OCI-LY7 (cell line): ENCODE data around the gene RRAS. TPM values are rescaled to one million over a fixed set of nuclear protein-coding genes. Genes with fewer than 3 reads are reported as not detected.

Source experiments
- BruUV-seq: library from RNA; stranded (reverse); fragments of 400-500 nt; replicated peaks from 2 replicates; lab custom pipeline; 2021; lab: Mats Ljungman, UMichigan
- CTCF ChIA-PET: fragments of 300-600 bp; sonication (Branson Sonifier 250); formaldehyde crosslinking; loops from one replicate; lab custom pipeline; 2022; ENCODE audit warnings: antibody characterized with exemption; ENCODE audit not compliant: unreplicated experiment; lab: Charles Lee
- POLR2A ChIA-PET: fragments of 300-600 bp; sonication (Branson Sonifier 250); formaldehyde crosslinking; loops from one replicate; lab custom pipeline; 2022; ENCODE audit warnings: antibody characterized with exemption; lab: Charles Lee
- DNase-seq: peaks from one replicate; pipeline ENCODE4 v3.0.0-alpha.2; 2015; ENCODE audit warnings: low spot score
- H2AFZ ChIP-seq: fragments of 200-600 bp; sonication (generic), shearing (Covaris generic); 2 replicates; pipeline ENCODE4 v1.6.1; 2014; ENCODE audit warnings: mild to moderate bottlenecking, antibody characterized with exemption, low read length, moderate library complexity
- H3K27ac ChIP-seq: fragments of 200-600 bp; sonication (generic); 2 replicates; pipeline ENCODE4 v1.5.1; 2014; ENCODE audit warnings: mixed run types, low read depth, mild to moderate bottlenecking, moderate library complexity, low read length, inconsistent platforms; ENCODE audit not compliant: poor library complexity, severe bottlenecking
- H3K36me3 ChIP-seq: fragments of 200-600 bp; sonication (generic); 2 replicates; pipeline ENCODE4 v1.6.1; 2014; ENCODE audit warnings: mild to moderate bottlenecking, antibody characterized with exemption, low read length, moderate library complexity, mixed read lengths; ENCODE audit not compliant: insufficient read depth
- H3K4me1 ChIP-seq: fragments of 200-600 bp; sonication (generic); 2 replicates; pipeline ENCODE4 v1.5.1; 2014; ENCODE audit warnings: mild to moderate bottlenecking, low read length; ENCODE audit not compliant: insufficient read depth, poor library complexity, severe bottlenecking
- H3K4me2 ChIP-seq: fragments of 200-600 bp; sonication (generic); 2 replicates; pipeline ENCODE4 v1.6.1; 2014; ENCODE audit warnings: mild to moderate bottlenecking, low read length
- H3K4me3 ChIP-seq: fragments of 200-600 bp; sonication (generic); 2 replicates; pipeline ENCODE4 v1.5.1; 2014; ENCODE audit warnings: mild to moderate bottlenecking, low read depth, low read length; ENCODE audit not compliant: poor library complexity, severe bottlenecking
- H3K79me2 ChIP-seq: fragments of 200-600 bp; sonication (generic); 2 replicates; pipeline ENCODE4 v1.6.1; 2016; ENCODE audit warnings: low read depth, mild to moderate bottlenecking, low read length, moderate library complexity, mixed read lengths; ENCODE audit not compliant: insufficient read depth
- H3K9me2 ChIP-seq: fragments of 200-600 bp; sonication (generic); 2 replicates; pipeline ENCODE4 v1.6.1; 2016; ENCODE audit warnings: mild to moderate bottlenecking, low read length, mixed read lengths; ENCODE audit not compliant: insufficient read depth
- H3K9me3 ChIP-seq: fragments of 200-600 bp; sonication (generic); 2 replicates; pipeline ENCODE4 v1.6.1; 2014; ENCODE audit warnings: mild to moderate bottlenecking, mixed run types, low read length, mixed read lengths
- H4K20me1 ChIP-seq: fragments of 200-600 bp; sonication (generic); 2 replicates; pipeline ENCODE4 v1.6.1; 2014; ENCODE audit warnings: mild to moderate bottlenecking, antibody characterized with exemption, low read length, moderate library complexity, mixed read lengths; ENCODE audit not compliant: insufficient read depth
- EZH2phosphoT487 ChIP-seq: fragments of 200-600 bp; sonication (generic); IDR thresholded peaks from 2 replicates; pipeline ENCODE4 v1.6.1; 2018; ENCODE audit warnings: low read depth, borderline replicate concordance, mild to moderate bottlenecking, mixed run types, antibody characterized with exemption, low read length, moderate library complexity, mixed read lengths
- intact Hi-C: fragments of 100-400 bp; cut with micrococcal nuclease; formaldehyde crosslinking; loops from one replicate; pipeline ENCODE4 v1.10.0; 2022; ENCODE audit not compliant: unreplicated experiment
- total RNA-seq, 2 experiments: library from RNA; depleted of rRNA in 1 of 2; stranded (reverse); fragments of >200 nt in 1 of 2; shearing (Covaris generic) in 1 of 2; gene quantifications; 2 replicates each; pipeline ENCODE4 v1.2.3, GENCODE V29; 2014 to 2022
- TF ChIP-seq, protein P1 (sequence below): fragments of 200-600 bp; sonication (generic); conservative IDR thresholded peaks from 2 replicates; pipeline ENCODE4 v1.5.1; 2014; ENCODE audit warnings: mild to moderate bottlenecking, antibody characterized with exemption, low read length, moderate library complexity, mixed read lengths

Gene RRAS
- total RNA-seq, 2 experiments from 2014 or later: 4.7 to 5.5 TPM

DNA sequence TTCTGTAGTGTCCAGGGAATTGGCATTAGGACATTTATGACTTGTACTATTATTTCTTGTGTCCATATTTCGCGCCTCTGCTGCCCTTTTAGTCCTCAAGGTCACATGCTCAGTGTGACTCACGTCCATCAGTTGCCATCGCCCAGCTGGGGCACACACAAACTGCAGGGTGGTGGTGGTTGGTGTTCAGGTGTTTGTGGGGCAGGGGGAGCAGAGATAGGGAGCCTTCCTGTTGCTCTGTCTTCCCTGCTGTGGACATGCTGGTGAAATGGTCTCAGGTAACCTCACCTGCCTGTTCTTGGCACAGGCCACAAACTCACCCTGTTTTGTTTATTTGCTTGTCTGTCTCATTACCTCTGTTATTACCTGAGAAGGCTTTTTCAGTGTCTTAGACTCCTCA, 26.6 kb downstream of the RRAS start:
- H3K4me2 ChIP-seq: no peak overlapping the region
- H3K9me3 ChIP-seq: no peaks in the 10 kb centered on the region
- peaks cover 90% of the 10 kb centered on the region for H3K36me3 ChIP-seq
- no peak for DNase-seq
- H3K4me3 ChIP-seq: no peak overlapping the region
- no peak overlapping the region for H3K27ac ChIP-seq
- H4K20me1 ChIP-seq: no peaks in the 10 kb centered on the region
- CTCF ChIA-PET: no interaction called here
- intact Hi-C loops: no loop called here
- no peak overlapping the region for H2AFZ ChIP-seq
- H3K9me2 ChIP-seq: no peaks in the 10 kb centered on the region
- no peaks in the 10 kb centered on the region for H3K4me1 ChIP-seq
- no peak for TF ChIP-seq EZH2phosphoT487
- TF ChIP-seq, protein P1, sequence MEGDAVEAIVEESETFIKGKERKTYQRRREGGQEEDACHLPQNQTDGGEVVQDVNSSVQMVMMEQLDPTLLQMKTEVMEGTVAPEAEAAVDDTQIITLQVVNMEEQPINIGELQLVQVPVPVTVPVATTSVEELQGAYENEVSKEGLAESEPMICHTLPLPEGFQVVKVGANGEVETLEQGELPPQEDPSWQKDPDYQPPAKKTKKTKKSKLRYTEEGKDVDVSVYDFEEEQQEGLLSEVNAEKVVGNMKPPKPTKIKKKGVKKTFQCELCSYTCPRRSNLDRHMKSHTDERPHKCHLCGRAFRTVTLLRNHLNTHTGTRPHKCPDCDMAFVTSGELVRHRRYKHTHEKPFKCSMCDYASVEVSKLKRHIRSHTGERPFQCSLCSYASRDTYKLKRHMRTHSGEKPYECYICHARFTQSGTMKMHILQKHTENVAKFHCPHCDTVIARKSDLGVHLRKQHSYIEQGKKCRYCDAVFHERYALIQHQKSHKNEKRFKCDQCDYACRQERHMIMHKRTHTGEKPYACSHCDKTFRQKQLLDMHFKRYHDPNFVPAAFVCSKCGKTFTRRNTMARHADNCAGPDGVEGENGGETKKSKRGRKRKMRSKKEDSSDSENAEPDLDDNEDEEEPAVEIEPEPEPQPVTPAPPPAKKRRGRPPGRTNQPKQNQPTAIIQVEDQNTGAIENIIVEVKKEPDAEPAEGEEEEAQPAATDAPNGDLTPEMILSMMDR: no peak
- H3K79me2 ChIP-seq: no peaks in the 10 kb centered on the region
- POLR2A ChIA-PET: no interaction called here
- no TSS peak for BruUV-seq

DNA sequence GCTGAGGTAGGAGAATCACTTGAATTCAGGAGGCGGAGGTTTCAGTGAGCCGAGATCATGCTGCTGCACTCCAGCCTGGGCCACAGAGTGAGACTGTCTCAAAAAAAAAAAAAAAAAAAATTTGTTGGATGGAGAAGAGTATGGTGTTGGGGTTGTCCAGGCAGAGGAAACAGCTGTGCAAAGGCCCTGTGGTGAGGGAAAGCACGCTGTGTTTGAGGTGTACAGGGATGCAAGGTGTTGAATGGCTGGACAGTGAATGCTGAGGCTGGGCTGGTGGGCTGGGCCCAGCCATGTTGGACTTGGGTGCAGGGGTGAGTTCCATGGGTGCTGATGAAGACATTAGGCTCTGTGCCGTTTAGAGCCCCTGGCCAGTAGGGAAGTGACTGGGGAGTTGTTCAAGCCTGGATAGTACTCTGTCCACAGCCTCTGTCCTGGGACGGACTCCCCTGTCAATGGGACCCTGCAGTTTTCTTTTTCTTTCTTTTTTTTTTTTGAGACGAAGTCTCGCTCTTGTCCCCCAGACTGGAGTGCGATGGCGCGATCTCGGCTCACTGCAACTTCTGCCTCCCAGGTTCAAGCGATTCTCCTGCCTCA, 30.3 kb downstream of the RRAS start:
- CTCF ChIA-PET: no interaction called here
- Histone ChIP-seq H3K36me3 (peaks cover 90% of the 10 kb centered on the region), H3K9me2 (no peaks in the 10 kb centered on the region), H2AFZ (no peak overlapping the region), H3K4me1 (no peaks in the 10 kb centered on the region), H3K4me2 (no peak overlapping the region), H3K79me2 (0 out of 2 replicates have a peak, but pooled peaks cover 8% of the 10 kb centered on the region), H3K27ac (no peak overlapping the region), H3K9me3 (no peaks in the 10 kb centered on the region), H4K20me1 (no peaks in the 10 kb centered on the region), H3K4me3 (no peak overlapping the region)
- BruUV-seq: no TSS peak
- intact Hi-C loops: no loop called here
- TF ChIP-seq EZH2phosphoT487: no peak
- TF ChIP-seq, protein P1: no peak
- POLR2A ChIA-PET: no interaction called here
- no peak for DNase-seq

DNA sequence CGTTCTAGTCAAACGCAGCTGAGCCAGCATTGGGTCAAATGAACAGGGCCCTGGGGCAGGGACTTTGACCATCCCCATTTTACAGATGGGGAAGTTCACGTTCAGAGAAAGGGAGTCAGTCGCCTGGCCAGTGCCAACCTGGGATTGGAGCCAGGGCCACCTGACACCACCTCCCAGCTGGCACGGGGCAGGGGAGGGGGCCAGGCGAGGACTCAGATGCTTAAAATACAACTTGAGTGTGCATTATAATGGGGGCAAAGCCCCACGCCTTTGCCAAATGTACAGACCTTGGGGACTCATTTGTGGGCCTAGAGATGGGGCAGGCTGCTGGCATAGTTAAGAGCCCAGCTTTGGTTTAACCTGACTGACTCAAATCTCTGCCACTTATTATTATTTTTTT, 34.3 kb downstream of the RRAS start:
- CTCF ChIA-PET: no interaction called here
- H2AFZ ChIP-seq: no peak overlapping the region
- no peak overlapping the region for H3K4me3 ChIP-seq
- no peak overlapping the region for H3K4me2 ChIP-seq
- H3K9me2 ChIP-seq: no peaks in the 10 kb centered on the region
- no peak for TF ChIP-seq EZH2phosphoT487
- TF ChIP-seq, protein P1: no peak
- H4K20me1 ChIP-seq: 0 out of 2 replicates have a peak, but pooled peaks cover 6% of the 10 kb centered on the region
- H3K27ac ChIP-seq: no peak overlapping the region
- peaks cover 98% of the 10 kb centered on the region for H3K36me3 ChIP-seq
- peaks cover 13% of the 10 kb centered on the region; the same call in 1 of the 2 replicates for H3K79me2 ChIP-seq
- no peaks in the 10 kb centered on the region for H3K4me1 ChIP-seq
- no peaks in the 10 kb centered on the region for H3K9me3 ChIP-seq
- no TSS peak for BruUV-seq
- intact Hi-C loops: no loop called here
- DNase-seq: no peak
- POLR2A ChIA-PET: no interaction called here
